ENCODE results near the gene ASB15.

DNA sequence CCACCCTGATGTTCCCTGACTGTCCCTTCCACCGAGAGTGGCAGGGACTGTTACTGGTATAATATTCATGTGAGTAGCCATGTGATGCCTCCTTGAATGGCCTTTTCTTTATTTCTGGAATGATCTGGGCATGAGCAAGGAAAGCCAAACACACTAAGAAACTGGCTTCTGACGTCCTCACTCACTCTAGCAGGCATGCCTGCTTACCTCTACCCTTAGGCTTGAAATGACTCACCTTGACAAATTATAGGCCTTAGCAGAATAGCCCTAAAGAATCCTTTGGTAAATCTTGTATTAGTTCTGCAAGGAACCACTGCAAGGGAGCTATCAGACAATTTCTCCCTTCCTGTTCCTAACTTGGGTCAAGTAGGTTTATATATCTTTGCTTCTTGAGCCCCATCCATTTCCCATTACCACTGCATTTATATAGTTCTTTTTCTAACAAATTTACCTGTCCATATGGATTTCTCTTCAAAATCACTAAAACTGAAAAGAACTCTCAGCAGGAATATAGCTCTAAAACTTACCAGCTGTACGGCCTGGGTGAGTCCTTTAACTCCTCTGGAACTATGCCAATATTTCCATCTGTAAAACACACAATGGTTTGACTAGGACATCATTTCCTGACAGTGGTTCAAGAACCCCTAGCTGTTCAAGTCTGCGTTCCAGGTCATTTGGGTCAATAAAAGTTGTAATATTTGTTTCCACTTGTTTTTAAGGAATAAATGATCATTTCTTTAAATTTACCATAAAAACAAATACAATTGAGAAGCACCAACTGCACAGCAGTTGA, 31.0 kb upstream of the ASB15 start:
- TF ChIP-seq, protein P1, sequence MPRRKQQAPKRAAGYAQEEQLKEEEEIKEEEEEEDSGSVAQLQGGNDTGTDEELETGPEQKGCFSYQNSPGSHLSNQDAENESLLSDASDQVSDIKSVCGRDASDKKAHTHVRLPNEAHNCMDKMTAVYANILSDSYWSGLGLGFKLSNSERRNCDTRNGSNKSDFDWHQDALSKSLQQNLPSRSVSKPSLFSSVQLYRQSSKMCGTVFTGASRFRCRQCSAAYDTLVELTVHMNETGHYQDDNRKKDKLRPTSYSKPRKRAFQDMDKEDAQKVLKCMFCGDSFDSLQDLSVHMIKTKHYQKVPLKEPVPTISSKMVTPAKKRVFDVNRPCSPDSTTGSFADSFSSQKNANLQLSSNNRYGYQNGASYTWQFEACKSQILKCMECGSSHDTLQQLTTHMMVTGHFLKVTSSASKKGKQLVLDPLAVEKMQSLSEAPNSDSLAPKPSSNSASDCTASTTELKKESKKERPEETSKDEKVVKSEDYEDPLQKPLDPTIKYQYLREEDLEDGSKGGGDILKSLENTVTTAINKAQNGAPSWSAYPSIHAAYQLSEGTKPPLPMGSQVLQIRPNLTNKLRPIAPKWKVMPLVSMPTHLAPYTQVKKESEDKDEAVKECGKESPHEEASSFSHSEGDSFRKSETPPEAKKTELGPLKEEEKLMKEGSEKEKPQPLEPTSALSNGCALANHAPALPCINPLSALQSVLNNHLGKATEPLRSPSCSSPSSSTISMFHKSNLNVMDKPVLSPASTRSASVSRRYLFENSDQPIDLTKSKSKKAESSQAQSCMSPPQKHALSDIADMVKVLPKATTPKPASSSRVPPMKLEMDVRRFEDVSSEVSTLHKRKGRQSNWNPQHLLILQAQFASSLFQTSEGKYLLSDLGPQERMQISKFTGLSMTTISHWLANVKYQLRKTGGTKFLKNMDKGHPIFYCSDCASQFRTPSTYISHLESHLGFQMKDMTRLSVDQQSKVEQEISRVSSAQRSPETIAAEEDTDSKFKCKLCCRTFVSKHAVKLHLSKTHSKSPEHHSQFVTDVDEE (CRISPR knock-in tag; IDR thresholded peaks at IDR 0.05): no peak
- no peak for TF ChIP-seq CSDC2 (CRISPR knock-in tag; IDR thresholded peaks at IDR 0.05)
- no peak for TF ChIP-seq OSR1 (CRISPR knock-in tag; IDR thresholded peaks at IDR 0.05)
- no peak for TF ChIP-seq ARNTL (CRISPR knock-in tag; IDR thresholded peaks at IDR 0.05; ENCODE audit: borderline replicate concordance, low read depth)
- TF ChIP-seq, protein P2, sequence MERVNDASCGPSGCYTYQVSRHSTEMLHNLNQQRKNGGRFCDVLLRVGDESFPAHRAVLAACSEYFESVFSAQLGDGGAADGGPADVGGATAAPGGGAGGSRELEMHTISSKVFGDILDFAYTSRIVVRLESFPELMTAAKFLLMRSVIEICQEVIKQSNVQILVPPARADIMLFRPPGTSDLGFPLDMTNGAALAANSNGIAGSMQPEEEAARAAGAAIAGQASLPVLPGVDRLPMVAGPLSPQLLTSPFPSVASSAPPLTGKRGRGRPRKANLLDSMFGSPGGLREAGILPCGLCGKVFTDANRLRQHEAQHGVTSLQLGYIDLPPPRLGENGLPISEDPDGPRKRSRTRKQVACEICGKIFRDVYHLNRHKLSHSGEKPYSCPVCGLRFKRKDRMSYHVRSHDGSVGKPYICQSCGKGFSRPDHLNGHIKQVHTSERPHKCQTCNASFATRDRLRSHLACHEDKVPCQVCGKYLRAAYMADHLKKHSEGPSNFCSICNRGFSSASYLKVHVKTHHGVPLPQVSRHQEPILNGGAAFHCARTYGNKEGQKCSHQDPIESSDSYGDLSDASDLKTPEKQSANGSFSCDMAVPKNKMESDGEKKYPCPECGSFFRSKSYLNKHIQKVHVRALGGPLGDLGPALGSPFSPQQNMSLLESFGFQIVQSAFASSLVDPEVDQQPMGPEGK (CRISPR knock-in tag; IDR thresholded peaks at IDR 0.05; ENCODE audit: borderline replicate concordance): no peak
- no peak for TF ChIP-seq ZFP3 (CRISPR knock-in tag; IDR thresholded peaks at IDR 0.05)
- no peak for TF ChIP-seq ZNF70 (CRISPR knock-in tag; IDR thresholded peaks at IDR 0.05)
- no peak for TF ChIP-seq ZFP30 (CRISPR knock-in tag; IDR thresholded peaks at IDR 0.05)
- no peak for TF ChIP-seq PPARA (CRISPR knock-in tag; IDR thresholded peaks at IDR 0.05; ENCODE audit: borderline replicate concordance)
- TF ChIP-seq ISL1 (CRISPR knock-in tag; IDR thresholded peaks at IDR 0.05): no peak
- TF ChIP-seq, protein P3, sequence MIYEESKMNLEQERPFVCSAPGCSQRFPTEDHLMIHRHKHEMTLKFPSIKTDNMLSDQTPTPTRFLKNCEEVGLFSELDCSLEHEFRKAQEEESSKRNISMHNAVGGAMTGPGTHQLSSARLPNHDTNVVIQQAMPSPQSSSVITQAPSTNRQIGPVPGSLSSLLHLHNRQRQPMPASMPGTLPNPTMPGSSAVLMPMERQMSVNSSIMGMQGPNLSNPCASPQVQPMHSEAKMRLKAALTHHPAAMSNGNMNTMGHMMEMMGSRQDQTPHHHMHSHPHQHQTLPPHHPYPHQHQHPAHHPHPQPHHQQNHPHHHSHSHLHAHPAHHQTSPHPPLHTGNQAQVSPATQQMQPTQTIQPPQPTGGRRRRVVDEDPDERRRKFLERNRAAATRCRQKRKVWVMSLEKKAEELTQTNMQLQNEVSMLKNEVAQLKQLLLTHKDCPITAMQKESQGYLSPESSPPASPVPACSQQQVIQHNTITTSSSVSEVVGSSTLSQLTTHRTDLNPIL (CRISPR knock-in tag; IDR thresholded peaks at IDR 0.05; ENCODE audit: low read depth): no peak
- no peak for TF ChIP-seq RARB (CRISPR knock-in tag; IDR thresholded peaks at IDR 0.05)
- no peak for TF ChIP-seq ZNF8 (CRISPR knock-in tag; IDR thresholded peaks at IDR 0.05)
